Smooth muscle cell (in vitro differentiated cells): Measurements from ENCODE around the gene CCDC167. TPM values are rescaled to one million over a fixed set of nuclear protein-coding genes. Genes with fewer than 3 reads are reported as not detected.

Experiments
- DNase-seq: peaks from one replicate; lab custom pipeline; 2025; ENCODE audit not compliant: unreplicated experiment; lab: John Stamatoyannopoulos, UW
- H2AFZ ChIP-seq: fragments of 200-600 bp; sonication (generic); 2 replicates; pipeline ENCODE4 v1.6.0; 2016; ENCODE audit warnings: antibody characterized with exemption, low read depth, mild to moderate bottlenecking
- H3F3A ChIP-seq: fragments of 200-600 bp; sonication (generic); 2 replicates; pipeline ENCODE4 v1.6.0; 2017; ENCODE audit warnings: antibody characterized with exemption, low read depth
- H3K27ac ChIP-seq: fragments of 200-600 bp; sonication (generic); 2 replicates; pipeline ENCODE4 v1.5.1; 2016; ENCODE audit warnings: low read depth, mild to moderate bottlenecking
- H3K27me3 ChIP-seq: fragments of 200-600 bp; sonication (generic); 2 replicates; pipeline ENCODE4 v1.6.1; 2016; ENCODE audit warnings: low read depth, mild to moderate bottlenecking
- H3K36me3 ChIP-seq: fragments of 200-600 bp; sonication (generic); 2 replicates; pipeline ENCODE4 v1.5.1; 2016; ENCODE audit warnings: low read depth
- H3K4me1 ChIP-seq: fragments of 200-600 bp; sonication (generic); 2 replicates; pipeline ENCODE4 v1.5.1; 2016; ENCODE audit warnings: low read depth
- H3K4me2 ChIP-seq: fragments of 200-600 bp; sonication (generic); 2 replicates; pipeline ENCODE4 v1.6.0; 2016; ENCODE audit warnings: mild to moderate bottlenecking
- H3K4me3 ChIP-seq: fragments of 200-600 bp; sonication (generic); 2 replicates; pipeline ENCODE4 v1.5.1; 2016; ENCODE audit warnings: mild to moderate bottlenecking
- H3K79me2 ChIP-seq: fragments of 200-600 bp; sonication (generic); 2 replicates; pipeline ENCODE4 v1.6.0; 2016; ENCODE audit warnings: low read depth, mild to moderate bottlenecking
- H3K9ac ChIP-seq: fragments of 200-600 bp; sonication (generic); 2 replicates; pipeline ENCODE4 v1.6.0; 2016; ENCODE audit warnings: low read depth
- H3K9me3 ChIP-seq: fragments of 200-600 bp; sonication (generic); replicated peaks from 2 replicates; pipeline ENCODE4 v1.5.1; 2016; ENCODE audit warnings: low read depth
- H4K20me1 ChIP-seq: fragments of 200-600 bp; sonication (generic); 2 replicates; pipeline ENCODE4 v1.6.0; 2016; ENCODE audit warnings: low read depth
- WGBS: methylation state at CpG from one replicate; pipeline ENCODE4 v1.1.7; 2016; ENCODE audit warnings: low lambda C conversion rate; 5-methylcytosine and 5-hydroxymethylcytosine counted together
- polyA plus RNA-seq: library from polyadenylated mRNA; unstranded; fragments of >200 nt; fragmentation: Nextera tagmentation; extraction: Ambion mirVana; gene quantifications from 2 replicates; pipeline ENCODE4 v1.2.1, GENCODE V29; 2016
- total RNA-seq: library from RNA; depleted of rRNA; stranded (reverse); fragments of >200 nt; gene quantifications from 2 replicates; pipeline ENCODE4 v1.2.3, GENCODE V29; 2014
- TF ChIP-seq, protein P1 (sequence below): fragments of 200-600 bp; sonication (generic); IDR thresholded peaks from 2 replicates; pipeline ENCODE4 v1.5.1; 2017; ENCODE audit warnings: borderline replicate concordance, mild to moderate bottlenecking, antibody characterized with exemption; ENCODE audit not compliant: insufficient read depth, poor library complexity, severe bottlenecking

Gene CCDC167
- total and polyA plus RNA-seq, 2 experiments from 2014 or later, result 81.0 to 114 TPM

- Histone ChIP-seq H3F3A (no peaks in the 10 kb centered on the region), H3K36me3 (no peaks in the 10 kb centered on the region), H3K79me2 (no peaks in the 10 kb centered on the region), H3K4me1 (peaks cover 21% of the 10 kb centered on the region), H3K27ac (no peak overlapping the region), H3K27me3 (peaks cover 85% of the 10 kb centered on the region), H3K9me3 (no peaks in the 10 kb centered on the region), H3K9ac (no peak overlapping the region), H2AFZ (no peak overlapping the region), H3K4me2 (peak overlapping the region; percentile 67), H4K20me1 (no peaks in the 10 kb centered on the region), H3K4me3 (peak overlapping the region; percentile 21)
- DNase-seq, result no peak
- WGBS, result 2% methylated on average over 55 of the region's 56 CpGs
- TF ChIP-seq, protein P1, sequence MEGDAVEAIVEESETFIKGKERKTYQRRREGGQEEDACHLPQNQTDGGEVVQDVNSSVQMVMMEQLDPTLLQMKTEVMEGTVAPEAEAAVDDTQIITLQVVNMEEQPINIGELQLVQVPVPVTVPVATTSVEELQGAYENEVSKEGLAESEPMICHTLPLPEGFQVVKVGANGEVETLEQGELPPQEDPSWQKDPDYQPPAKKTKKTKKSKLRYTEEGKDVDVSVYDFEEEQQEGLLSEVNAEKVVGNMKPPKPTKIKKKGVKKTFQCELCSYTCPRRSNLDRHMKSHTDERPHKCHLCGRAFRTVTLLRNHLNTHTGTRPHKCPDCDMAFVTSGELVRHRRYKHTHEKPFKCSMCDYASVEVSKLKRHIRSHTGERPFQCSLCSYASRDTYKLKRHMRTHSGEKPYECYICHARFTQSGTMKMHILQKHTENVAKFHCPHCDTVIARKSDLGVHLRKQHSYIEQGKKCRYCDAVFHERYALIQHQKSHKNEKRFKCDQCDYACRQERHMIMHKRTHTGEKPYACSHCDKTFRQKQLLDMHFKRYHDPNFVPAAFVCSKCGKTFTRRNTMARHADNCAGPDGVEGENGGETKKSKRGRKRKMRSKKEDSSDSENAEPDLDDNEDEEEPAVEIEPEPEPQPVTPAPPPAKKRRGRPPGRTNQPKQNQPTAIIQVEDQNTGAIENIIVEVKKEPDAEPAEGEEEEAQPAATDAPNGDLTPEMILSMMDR, result no peak
These were observed 36.2 kb upstream of the CCDC167 start for GRCh38 chr6:37535759-37536490.

DNA sequence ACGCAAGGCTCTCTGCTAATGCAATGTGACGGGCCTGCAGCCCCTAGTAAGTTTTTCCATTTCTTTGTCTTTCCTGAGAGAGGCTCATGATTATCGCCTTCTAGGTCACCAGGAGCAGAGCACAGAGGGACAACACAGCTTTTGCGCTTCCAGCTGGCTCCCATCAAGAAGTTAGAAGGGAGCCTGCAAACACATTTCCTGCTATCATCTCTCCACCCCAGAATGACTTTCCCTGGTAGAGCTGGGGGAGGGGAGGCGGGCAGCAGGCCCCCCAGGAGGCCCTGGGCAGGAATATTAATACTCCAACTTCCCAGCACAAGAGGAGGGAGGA is 35.7 kb upstream of the CCDC167 start:
- Histone ChIP-seq H3K36me3 (no peaks in the 10 kb centered on the region), H3K79me2 (no peaks in the 10 kb centered on the region), H3K4me1 (peaks cover 21% of the 10 kb centered on the region), H3K4me3 (no peak overlapping the region), H3F3A (no peaks in the 10 kb centered on the region), H3K27ac (no peak overlapping the region), H2AFZ (no peak overlapping the region), H4K20me1 (no peaks in the 10 kb centered on the region), H3K9ac (no peak overlapping the region), H3K9me3 (no peaks in the 10 kb centered on the region), H3K4me2 (peak overlapping the region; percentile 67), H3K27me3 (peaks cover 88% of the 10 kb centered on the region)
- 17% methylated on average over 5 of the region's 5 CpGs for WGBS
- TF ChIP-seq, protein P1, result no peak
- no peak for DNase-seq

GRCh38 chr6:37534893-37535292 is 35.2 kb upstream of the CCDC167 start:
- Histone ChIP-seq H4K20me1 (no peaks in the 10 kb centered on the region), H3K4me2 (no peak overlapping the region), H3K27ac (no peak overlapping the region), H2AFZ (no peak overlapping the region), H3K79me2 (no peaks in the 10 kb centered on the region), H3K9ac (no peak overlapping the region), H3K27me3 (peaks cover 88% of the 10 kb centered on the region), H3F3A (no peaks in the 10 kb centered on the region), H3K36me3 (no peaks in the 10 kb centered on the region), H3K4me1 (peaks cover 21% of the 10 kb centered on the region), H3K4me3 (no peak overlapping the region), H3K9me3 (no peaks in the 10 kb centered on the region)
- 85% methylated on average over 2 of the region's 2 CpGs for WGBS
- no peak for DNase-seq
- TF ChIP-seq, protein P1, result no peak

- WGBS, result 92% methylated on average over 3 of the region's 3 CpGs
- peaks cover 62% of the 10 kb centered on the region for H3K27me3 ChIP-seq
These were observed 32.4 kb upstream of the CCDC167 start for GRCh38 chr6:37532122-37532521.

More at GRCh38 chr6:37532122-37532521, 32.4 kb upstream of the CCDC167 start:
- H3K4me1 ChIP-seq, result peaks cover 21% of the 10 kb centered on the region
- no peak overlapping the region for H3K4me2 ChIP-seq
- DNase-seq, result no peak
- H2AFZ ChIP-seq, result no peak overlapping the region
- H3K36me3 ChIP-seq, result no peaks in the 10 kb centered on the region
- no peak overlapping the region for H3K9ac ChIP-seq
- no peaks in the 10 kb centered on the region for H3K9me3 ChIP-seq
- TF ChIP-seq, protein P1, result no peak
- no peaks in the 10 kb centered on the region for H4K20me1 ChIP-seq
- no peaks in the 10 kb centered on the region for H3F3A ChIP-seq
- no peak overlapping the region for H3K27ac ChIP-seq
- H3K79me2 ChIP-seq, result no peaks in the 10 kb centered on the region
- H3K4me3 ChIP-seq, result no peak overlapping the region
